ENCODE measurements around the gene UBXN4. TPM values are rescaled to one million over a fixed set of nuclear protein-coding genes. Genes with fewer than 3 reads are reported as not detected.
A peak's percentile ranks its signal among the peaks of the same experiment; 100 is the strongest.

The UBXN4 gene
- total and polyA plus RNA-seq, 2 of the 13 experiments (the other 11 are each of a cell fraction or from before 2014, with no cell fraction given) = 74.2 to 104 TPM

DNA sequence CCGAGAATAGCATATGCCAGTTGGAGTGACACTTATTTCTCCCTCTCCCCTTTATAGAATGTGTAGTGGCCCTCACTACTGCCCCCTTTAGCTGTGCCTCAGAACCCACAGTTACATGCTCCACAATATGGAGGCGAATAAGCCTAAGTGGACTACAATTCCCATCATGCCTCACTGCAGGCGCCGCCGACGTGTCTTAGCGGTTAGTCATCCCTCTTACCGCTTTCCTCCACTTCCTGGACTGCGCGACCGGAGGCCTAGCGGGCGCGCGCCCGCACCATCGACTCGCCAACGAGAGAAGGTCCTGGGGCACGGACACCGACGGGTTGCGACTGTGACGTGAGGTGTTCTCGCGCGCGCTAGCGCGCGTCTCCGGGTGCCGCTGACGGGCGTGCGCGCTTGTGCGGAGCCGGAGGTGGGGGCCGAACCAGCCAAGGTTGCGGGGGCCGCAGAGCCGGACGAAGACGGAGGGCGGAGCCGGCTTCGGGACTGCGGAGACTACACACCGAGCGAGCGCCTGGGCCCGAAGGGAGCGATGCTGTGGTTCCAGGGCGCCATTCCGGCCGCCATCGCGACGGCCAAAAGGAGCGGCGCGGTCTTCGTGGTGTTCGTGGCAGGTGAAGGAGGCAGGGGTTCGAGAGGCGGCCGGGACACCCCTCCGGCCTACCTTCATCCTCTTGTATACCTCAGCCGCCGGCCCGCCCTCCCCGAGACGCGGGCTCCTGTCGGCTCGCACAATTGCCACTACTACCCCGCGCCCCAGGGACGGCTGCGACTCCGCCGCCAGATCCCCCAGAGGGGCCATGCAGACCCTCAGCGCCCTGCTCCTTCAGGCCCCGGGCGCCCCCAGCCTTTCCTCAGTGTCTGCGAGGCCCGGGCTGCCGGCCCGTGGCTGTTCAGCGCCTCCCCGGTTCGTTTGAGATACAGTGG, at the start of gene UBXN4 (continued):
- TF ChIP-seq, protein P1, sequence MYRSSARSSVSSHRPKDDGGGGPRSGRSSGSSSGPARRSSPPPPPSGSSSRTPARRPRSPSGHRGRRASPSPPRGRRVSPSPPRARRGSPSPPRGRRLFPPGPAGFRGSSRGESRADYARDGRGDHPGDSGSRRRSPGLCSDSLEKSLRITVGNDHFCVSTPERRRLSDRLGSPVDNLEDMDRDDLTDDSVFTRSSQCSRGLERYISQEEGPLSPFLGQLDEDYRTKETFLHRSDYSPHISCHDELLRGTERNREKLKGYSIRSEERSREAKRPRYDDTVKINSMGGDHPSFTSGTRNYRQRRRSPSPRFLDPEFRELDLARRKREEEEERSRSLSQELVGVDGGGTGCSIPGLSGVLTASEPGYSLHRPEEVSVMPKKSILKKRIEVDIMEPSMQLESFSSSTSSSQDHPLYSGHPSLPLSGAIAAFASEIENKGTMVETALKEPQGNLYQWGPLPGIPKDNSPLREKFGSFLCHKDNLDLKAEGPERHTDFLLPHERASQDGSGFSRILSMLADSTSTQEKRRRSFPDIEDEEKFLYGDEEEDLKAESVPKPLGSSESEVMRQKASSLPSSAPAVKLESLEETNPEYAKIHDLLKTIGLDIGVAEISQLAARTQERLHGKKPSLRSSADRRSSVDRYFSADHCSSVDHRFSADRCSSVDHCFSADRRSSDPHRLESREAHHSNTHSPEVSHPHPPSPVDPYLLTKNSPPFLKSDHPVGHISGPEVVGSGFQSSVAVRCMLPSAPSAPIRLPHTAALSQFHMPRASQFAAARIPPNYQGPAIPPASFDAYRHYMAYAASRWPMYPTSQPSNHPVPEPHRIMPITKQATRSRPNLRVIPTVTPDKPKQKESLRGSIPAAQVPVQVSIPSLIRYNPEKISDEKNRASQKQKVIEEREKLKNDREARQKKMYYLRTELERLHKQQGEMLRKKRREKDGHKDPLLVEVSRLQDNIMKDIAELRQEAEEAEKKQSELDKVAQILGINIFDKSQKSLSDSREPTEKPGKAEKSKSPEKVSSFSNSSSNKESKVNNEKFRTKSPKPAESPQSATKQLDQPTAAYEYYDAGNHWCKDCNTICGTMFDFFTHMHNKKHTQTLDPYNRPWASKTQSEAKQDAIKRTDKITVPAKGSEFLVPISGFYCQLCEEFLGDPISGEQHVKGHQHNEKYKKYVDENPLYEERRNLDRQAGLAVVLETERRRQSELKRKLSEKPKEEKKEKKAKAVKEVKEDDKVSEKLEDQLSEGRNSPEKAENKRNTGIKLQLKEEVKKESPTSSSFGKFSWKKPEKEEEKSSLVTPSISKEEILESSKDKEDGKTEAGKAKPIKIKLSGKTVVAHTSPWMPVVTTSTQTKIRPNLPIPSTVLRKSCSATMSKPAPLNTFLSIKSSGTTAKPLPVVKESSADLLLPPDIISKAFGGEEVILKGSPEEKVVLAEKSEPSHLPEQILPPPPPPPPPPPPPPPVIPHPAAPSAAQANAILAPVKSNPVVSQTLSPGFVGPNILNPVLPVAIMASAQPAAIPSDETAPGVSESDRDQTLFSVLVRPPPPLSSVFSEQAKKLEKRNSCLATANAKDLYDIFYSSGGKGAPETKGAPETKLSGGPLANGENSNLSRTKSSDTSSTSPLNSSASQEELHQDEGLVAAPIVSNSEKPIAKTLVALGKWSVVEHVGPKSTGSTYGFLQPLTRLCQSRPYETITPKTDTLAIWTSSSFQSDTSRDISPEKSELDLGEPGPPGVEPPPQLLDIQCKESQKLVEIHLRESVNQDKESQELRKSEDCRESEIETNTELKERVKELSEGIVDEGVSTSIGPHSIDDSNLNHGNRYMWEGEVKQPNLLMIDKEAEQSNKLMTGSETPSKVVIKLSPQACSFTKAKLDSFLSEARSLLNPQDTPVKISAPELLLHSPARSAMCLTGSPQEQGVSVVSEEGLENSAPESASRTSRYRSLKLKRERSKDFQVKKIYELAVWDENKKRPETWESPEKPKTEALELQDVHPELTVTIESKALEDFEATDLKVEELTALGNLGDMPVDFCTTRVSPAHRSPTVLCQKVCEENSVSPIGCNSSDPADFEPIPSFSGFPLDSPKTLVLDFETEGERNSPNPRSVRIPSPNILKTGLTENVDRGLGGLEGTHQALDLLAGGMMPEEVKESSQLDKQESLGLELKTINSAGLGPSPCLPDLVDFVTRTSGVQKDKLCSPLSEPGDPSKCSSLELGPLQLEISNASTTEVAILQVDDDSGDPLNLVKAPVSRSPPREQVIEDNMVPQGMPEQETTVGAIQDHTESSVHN (CRISPR knock-in tag; IDR thresholded peaks at IDR 0.05) = peak; percentile 46; the same call in 1 of the 2 replicates
- peak; percentile 74; the same call in 1 of the 2 replicates for TF ChIP-seq KDM1A (CRISPR knock-in tag; IDR thresholded peaks at IDR 0.05)
- TF ChIP-seq SOX6 (IDR thresholded peaks at IDR 0.05) = no peak
- TF ChIP-seq SOX6 (CRISPR knock-in tag; IDR thresholded peaks at IDR 0.05) = peak; percentile 77
- peak; percentile 73; the same call in 1 of the 2 replicates for TF ChIP-seq ZNF232 (CRISPR knock-in tag; IDR thresholded peaks at IDR 0.05; ENCODE audit: borderline replicate concordance)
- 0 out of 2 replicates have a peak, but pooled peaks have one; percentile 44 for TF ChIP-seq ZNF354B (CRISPR knock-in tag; IDR thresholded peaks at IDR 0.05)
- peak; percentile 96 for TF ChIP-seq HOXA3 (CRISPR knock-in tag; IDR thresholded peaks at IDR 0.05)
- TF ChIP-seq TGIF2 (CRISPR knock-in tag; IDR thresholded peaks at IDR 0.05) = peak; percentile 82; the same call in 1 of the 2 replicates
- peak; percentile 88; the same call in 1 of the 2 replicates for TF ChIP-seq ZNF335 (CRISPR knock-in tag; IDR thresholded peaks at IDR 0.05)
- TF ChIP-seq ZIK1 (CRISPR knock-in tag; IDR thresholded peaks at IDR 0.05; ENCODE audit: borderline replicate concordance, low read depth) = no peak
- peak; percentile 30; the same call in 1 of the 2 replicates for TF ChIP-seq TP53 (CRISPR knock-in tag; conservative IDR thresholded peaks at IDR 0.05)
- TF ChIP-seq ZNF660 (CRISPR knock-in tag; IDR thresholded peaks at IDR 0.05; ENCODE audit: borderline replicate concordance, low read depth) = no peak
- TF ChIP-seq RELA (CRISPR knock-in tag; IDR thresholded peaks at IDR 0.05) = peak; percentile 92
- TF ChIP-seq NR2F2 (IDR thresholded peaks at IDR 0.05; ENCODE audit: borderline replicate concordance, low read depth) = no peak; the same call in 1 of the 2 replicates
- TF ChIP-seq ZNF720 (CRISPR knock-in tag; IDR thresholded peaks at IDR 0.05) = no peak
- peak; percentile 88 for TF ChIP-seq ZNF691 (CRISPR knock-in tag; IDR thresholded peaks at IDR 0.05; ENCODE audit: borderline replicate concordance, low read depth)
- no peak for TF ChIP-seq ZNF281 (CRISPR knock-in tag; IDR thresholded peaks at IDR 0.05; ENCODE audit: borderline replicate concordance)
- no peak for TF ChIP-seq HMG20A (CRISPR knock-in tag; IDR thresholded peaks at IDR 0.05; ENCODE audit: borderline replicate concordance)

All from HepG2 (cell line).